GM18511 (cell line): ENCODE data around the gene SERPINA6.
"Not testable (repeated sequence)": the region's sequence is repeated elsewhere in the genome, so short reads cannot be mapped to it uniquely, and the experiment has no call there.

ENCODE experiments used
- ATAC-seq: cut with Tn5 transposase; IDR thresholded peaks from one replicate; pipeline ENCODE4 v1.9.1; 2021; ENCODE audit warnings: mild to moderate bottlenecking, moderate library complexity; ENCODE audit not compliant: unreplicated experiment

SERPINA6 gene

DNA sequence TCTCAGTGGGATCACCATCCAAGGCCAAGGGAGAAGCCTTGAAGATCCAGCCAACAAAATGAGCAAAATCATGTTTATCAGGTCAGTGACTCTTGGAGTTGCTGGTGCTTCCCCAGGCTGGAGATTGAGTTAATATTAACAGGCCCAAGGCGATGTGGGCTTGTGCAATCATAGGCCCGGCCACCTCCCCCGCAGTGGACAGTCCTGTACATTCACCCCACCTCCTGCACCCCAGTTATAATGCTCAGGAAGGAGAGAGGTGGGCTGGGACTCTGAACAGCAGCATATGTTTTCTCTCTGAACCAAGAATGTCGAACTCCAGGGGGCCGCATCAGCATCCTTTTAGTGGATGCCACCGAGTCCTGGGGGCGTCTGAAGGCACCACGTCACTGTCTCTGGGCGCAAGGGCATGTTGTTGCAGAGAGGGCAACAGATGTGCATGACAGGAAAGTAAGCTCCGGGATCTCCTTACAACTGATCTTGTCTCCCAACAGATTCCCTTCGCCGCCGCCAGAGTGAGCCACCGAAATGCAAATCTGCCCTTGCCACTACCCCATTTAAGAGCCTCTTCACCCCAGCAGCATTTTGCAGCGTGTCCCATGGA, 32.2 kb upstream of the SERPINA6 start:
- peak; percentile 68 for ATAC-seq

- peak; percentile 39 for ATAC-seq
These were observed 31.6 kb upstream of the SERPINA6 start for GRCh38 chr14:94354638-94355185.

- not testable (repeated sequence) for ATAC-seq
These were observed 31.1 kb upstream of the SERPINA6 start for GRCh38 chr14:94354190-94354589.

GRCh38 chr14:94349276-94349675, 26.1 kb upstream of the SERPINA6 start:
- no peak for ATAC-seq

GRCh38 chr14:94348836-94349235, 25.7 kb upstream of the SERPINA6 start:
- ATAC-seq = no peak

GRCh38 chr14:94346841-94347240, 23.7 kb upstream of the SERPINA6 start:
- ATAC-seq = no peak

DNA sequence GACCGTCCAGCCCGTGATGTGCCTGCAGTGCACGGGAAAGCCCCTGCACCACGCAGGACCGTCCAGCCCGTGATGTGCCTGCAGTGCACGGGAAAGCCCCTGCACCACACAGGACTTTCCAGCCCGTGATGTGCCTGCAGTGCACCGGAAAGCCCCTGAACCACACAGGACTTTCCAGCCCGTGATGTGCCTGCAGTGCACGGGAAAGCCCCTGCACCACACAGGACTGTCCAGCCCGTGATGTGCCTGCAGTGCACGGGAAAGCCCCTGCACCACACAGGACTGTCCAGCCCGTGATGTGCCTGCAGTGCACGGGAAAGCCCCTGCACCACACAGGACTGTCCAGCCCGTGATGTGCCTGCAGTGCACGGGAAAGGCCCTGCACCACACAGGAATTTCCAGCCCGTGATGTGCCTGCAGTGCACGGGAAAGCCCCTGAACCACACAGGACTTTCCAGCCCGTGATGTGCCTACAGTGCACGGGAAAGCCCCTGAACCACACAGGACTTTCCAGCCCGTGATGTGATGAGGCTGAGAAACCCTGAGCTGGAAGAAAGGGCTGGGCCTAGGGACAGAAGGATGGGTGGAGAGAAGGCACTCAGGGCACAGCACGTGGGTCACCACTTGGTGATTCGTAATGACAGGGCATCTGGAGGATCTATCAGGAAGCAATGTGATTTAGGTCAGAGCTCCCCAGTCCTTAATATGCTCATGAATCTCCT, 23.1 kb upstream of the SERPINA6 start:
- ATAC-seq = peak; percentile 69

GRCh38 chr14:94345344-94346064, 22.4 kb upstream of the SERPINA6 start:
- ATAC-seq = no peak

DNA sequence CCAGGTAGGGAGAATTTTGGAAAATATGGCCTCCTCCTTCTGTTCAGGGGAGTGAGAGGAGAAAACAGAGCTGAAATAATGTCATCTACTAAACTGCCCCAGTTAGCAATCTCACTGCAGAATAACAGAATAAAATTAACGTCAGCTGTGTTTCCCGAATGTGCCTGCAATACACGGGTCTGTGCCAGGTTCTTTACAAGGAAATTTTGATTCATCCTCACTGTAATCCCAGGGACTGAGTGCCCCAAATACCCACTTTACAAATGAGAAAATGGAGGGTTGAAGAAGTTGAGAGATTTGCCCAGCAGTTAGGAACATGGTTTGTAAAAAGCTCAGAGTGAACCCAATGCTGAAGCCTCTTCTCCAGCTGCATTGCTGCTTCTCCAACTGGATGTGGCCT, 21.3 kb upstream of the SERPINA6 start:
- ATAC-seq = no peak

GRCh38 chr14:94343238-94344005, 20.3 kb upstream of the SERPINA6 start:
- ATAC-seq = no peak

DNA sequence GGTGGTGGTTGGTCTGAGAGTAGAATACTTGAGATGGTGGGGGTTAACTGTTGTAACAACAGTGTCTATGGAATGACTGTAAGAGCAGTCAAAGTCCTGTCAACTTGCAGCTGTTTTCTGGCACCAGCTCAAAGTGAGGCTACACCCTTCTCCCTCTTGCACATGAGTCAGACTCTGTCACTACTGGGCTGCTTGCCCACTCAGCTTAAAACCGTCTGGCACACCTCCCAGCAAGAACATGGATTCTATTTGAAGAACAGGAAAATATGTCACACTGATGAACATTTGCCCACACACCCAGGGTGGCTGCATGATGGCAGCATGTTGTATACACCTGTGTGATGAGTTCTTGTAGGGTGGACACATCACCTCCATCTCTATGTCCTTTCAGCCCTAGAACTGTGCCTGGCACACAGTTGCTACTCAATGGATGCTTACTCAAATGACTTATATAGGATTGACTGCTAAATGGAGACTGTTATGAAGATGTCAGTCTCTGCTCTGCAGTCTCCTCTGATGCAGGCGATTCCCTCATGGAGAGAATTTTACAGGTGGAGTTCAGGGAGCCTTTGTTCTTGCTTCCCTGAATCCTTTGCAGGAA, 19.3 kb upstream of the SERPINA6 start:
- no peak for ATAC-seq

GRCh38 chr14:94341656-94342333, 18.7 kb upstream of the SERPINA6 start:
- no peak for ATAC-seq

- no peak for ATAC-seq
These were observed 17.4 kb upstream of the SERPINA6 start for GRCh38 chr14:94340533-94340932.

- no peak for ATAC-seq
These were observed 14.9 kb upstream of the SERPINA6 start for GRCh38 chr14:94338023-94338422.

- no peak for ATAC-seq
These were observed 14.1 kb upstream of the SERPINA6 start for GRCh38 chr14:94337274-94337673.

- no peak for ATAC-seq
These were observed 11.7 kb upstream of the SERPINA6 start for GRCh38 chr14:94334872-94335271.

GRCh38 chr14:94332587-94332986, 9.5 kb upstream of the SERPINA6 start:
- no peak for ATAC-seq

- ATAC-seq = no peak
These were observed 9.0 kb upstream of the SERPINA6 start for GRCh38 chr14:94332063-94332583.

DNA sequence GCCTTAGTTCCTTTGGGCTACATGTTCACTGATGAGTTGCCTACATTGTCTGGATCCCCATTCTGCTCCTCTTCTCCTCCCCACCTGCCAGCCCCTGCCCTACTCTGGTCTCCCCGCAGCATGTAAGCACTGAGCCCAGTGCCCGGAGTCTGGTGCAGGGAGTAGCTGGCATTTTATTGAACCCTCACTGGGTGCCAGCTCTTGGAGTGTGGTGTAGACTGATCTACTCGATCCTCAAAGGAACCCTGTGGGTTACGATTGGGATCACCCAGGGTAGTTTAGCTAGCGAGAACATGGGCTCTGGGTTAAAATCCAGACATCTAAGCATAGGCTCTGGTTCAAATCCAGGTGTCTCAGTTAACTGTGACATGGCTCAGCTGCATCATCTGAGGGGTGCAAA, 8.3 kb upstream of the SERPINA6 start:
- no peak for ATAC-seq

DNA sequence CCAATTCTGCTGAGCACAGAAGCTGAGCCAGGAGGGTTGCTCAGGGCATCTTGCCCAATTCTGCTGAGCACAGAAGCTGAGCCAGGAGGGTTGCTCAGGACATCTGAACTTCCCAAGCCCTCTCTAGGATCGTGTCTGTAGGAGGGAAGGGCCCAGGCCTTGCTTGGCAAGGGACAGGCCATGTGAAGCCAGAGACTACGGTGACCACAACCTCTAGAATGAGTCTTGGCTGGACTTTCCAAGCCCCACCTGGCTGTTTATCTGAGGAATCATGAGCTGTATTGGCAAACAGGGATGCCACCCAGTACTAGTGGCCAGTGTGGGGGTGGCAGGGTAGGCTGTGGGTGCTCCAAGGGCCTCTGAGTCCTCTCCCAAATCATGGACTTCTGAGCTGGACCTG, 7.7 kb upstream of the SERPINA6 start:
- no peak for ATAC-seq
